Kidney glomerular epithelial cell (primary cell): ENCODE data around the gene NPR3.
"Not testable (repeated sequence)": the region's sequence is repeated elsewhere in the genome, so short reads cannot be mapped to it uniquely, and the experiment has no call there.

Source experiments
- DNase-seq: peaks from one replicate; lab custom pipeline; 2025; lab: John Stamatoyannopoulos, UW

Gene NPR3

DNA sequence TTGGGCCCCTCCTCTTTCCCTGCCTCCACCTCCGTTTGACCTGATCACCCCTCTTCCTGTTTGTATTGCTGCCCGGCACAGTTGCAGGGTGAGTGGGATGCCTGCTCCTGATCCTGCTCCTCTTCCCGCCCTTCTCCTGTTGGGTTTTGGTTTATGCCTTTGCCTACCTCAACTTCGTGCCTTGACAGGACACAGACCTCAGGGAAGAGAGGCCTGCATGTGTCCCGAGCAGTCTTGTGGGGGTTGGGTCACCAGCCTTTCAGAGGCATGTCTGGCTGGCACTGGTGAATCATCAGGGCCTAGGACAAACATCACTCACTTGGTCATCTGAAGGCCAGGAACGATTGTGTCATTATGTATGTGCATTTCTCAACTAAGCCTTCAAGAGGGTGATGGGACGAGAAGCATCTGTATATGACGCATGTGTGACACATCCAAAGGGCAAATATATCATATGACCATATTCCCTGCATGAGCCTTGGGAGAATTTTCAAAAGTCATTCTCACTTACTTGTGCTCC, 56.9 kb downstream of the NPR3 start:
- peak; percentile 32 for DNase-seq

DNA sequence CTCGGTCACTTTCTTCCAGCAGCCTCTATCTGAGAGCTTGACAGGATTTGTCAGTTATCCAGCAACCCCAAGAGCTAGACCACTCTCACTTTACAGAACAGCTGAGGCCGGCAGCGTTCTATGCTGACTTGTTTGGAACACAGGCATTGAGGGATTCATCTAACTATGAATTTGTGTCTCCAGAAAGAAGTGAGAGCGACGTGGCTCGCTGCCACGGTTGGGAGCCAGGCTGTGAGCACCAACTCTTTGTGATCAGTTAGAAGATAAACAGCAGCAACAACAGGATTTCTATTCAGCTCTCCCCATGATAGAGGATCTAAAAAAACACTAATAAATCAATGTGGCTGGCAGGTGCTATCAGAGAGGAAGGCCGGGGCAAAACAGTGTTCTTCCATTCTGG, 58.6 kb downstream of the NPR3 start:
- no peak for DNase-seq

DNA sequence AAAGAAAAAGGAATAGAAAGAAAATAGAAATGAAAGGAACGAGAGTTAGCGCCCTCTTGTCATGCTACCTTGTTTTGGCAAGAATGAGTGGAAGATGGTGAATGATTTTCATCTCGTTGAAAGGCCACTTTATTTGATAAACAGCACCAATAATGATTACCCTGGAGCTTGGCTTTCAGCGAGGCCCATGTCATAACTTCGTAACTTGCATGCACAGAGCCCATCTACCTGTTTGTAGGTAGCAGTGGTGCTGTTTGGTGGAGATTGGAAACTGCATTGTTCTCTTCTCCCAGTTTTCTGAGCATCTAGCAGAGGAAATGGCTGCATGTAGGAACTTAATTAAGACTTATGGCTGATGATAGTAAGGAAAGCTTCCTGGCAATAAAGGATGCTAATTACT, 59.3 kb downstream of the NPR3 start:
- DNase-seq, result no peak

DNA sequence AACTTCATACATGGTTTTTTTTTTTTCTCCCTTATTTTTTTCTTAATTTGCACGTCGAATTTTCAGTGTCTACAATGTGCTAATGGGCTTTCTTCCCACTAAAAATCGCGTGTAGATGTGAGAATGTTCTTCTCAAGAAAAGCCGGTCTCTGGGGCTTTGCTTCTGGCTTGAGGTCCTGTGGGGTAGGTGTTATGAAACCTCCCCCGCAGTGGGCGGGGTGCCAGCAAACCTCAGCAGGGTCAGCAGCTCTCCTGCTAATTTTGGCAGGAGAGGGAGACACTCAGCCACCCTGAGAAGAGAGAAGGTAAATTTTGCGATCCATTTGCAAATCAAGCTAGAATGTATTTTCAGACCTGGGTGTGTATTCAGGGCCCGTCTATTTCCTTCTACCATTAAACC, 59.9 kb downstream of the NPR3 start:
- DNase-seq, result no peak

DNA sequence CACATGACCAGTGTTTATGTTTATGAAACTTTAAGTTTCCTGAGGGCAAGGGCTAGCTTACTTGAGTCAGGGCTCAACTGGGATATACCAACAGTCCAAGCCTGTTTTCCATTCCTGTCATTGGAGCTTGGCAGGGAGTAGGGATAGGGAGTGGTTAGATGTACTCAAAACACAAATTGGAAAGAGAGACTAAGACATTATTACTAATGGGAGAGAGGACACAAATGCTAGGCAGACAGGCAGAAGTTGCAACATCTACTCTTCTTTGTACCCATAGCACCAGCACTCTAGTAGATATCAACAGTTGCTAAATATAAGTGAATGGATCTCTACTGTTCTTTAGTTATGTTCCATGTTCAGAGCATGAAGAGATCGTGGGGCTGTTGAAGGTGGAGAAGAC, 62.8 kb downstream of the NPR3 start:
- no peak for DNase-seq

DNA sequence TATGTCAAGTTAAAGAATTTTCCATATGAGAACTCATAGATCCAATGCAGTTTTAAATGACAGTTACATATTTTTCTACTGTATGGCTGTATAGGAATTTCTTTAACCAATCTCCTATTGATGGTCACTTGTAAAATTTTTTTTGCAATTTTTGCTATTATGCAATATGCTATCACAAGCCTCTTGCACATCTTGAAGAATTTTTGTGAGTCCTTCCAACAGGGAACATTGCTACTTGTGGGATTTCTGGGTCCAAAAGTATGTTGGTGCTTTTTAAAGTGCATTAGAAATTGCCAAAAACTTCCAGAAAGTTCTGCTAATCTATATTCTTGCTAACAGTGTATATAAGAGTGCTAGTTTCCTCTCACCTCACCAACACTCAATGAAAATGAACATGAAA, 65.1 kb downstream of the NPR3 start:
- no peak for DNase-seq

DNA sequence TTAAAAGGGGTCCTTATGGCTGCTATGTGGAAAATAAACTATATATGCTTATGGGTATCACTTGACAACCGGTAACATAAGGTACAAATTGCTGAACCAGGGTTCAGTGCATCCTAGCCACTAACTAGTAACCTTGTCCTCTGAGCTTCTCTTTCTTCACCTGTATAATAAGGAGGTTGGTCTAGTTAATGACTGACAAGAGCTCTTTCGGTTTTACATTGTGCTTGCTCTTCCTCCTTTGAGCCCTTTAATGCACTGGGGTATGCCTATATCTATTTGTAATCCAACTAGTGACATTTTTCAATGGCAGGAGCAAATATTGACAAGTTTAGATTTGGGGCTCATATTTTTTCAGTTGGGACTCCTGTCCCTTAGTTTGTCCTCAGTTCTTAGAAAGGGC, 66.1 kb downstream of the NPR3 start:
- DNase-seq, result no peak

DNA sequence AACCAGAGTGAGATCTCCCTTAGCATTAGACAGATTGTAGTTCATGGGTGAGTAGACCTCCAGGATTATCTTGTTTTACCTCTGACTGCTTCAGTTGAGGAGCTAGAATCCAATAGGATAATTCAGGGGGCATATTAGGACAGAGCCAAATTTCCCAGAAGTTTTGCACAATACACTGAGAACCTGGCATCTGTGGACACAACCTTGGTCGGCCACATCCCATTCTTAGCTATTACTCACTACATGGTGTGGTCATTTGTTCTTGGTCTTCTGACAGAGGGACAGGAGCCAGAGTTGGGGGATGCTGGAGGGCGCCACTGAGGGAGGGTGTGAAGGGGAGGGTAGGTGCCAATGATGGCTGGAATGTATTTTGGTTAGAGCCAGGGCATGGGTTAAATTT, 66.6 kb downstream of the NPR3 start:
- no peak for DNase-seq

DNA sequence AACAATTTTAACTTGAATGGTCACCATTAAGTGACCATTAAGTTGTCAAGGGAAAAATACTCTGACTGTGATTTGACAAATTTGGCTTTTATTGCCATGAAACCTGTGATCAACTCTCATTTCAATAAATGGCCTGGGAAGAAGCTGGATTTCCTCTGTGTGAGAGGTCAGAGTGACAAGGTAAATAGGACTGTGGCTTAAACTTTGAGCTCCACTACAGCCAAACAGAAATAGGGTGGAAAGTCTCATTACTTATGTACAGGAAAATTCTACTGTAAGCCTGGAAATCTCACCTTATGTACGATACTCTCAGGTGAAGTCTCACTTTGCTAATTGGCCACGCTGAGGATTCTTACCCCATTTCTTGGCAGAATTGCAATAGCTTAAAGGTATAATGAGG, 67.3 kb downstream of the NPR3 start:
- DNase-seq, result no peak

DNA sequence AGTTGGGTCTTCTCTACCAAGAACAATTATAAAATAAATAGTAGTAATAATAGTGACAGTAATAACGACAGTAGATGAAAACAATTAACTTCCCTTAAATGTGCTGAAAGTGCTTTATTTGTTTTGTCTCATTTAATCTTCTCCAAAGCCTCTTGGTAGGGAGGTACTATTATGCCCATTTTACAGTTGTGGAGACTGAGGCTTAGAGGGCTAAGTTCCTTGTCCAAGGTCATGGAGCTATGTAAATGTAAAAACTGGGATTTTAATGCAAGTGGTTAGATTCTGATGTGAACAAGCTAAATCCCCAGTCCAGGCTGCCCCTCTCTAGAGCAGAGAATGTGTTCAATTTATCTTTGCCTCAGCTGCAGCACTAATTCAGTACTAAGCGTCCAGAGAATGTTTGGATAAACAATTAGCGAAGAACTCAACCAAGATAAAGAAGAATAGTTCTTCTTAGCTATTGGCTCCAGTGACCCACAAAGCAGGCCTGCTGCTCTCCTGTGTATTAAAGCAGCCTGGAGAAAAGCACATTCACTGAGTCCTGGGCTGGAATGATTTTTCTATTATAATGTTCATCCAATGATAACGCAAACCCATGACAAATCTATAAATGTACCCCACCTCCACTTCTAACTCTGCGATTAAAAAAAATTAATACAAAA, 68.8 kb downstream of the NPR3 start:
- no peak for DNase-seq

DNA sequence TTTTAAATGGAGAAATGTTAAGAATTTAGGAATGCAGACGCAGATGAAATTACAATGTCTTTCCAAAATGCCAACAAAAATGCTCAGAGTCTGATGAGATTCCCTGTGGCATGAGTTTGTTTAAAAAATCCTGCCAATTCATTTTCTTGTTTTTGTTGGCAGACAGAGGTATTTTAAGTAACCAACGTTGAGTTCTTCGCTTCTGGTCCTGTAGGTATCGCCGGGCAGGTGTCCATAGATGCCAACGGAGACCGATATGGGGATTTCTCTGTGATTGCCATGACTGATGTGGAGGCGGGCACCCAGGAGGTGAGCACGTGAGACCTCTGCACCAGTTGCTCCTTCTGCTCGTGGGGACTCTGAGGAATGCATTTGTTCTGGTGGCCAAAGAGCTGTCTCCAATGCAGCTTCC, 69.4 kb downstream of the NPR3 start:
- peak; percentile 59 for DNase-seq

DNA sequence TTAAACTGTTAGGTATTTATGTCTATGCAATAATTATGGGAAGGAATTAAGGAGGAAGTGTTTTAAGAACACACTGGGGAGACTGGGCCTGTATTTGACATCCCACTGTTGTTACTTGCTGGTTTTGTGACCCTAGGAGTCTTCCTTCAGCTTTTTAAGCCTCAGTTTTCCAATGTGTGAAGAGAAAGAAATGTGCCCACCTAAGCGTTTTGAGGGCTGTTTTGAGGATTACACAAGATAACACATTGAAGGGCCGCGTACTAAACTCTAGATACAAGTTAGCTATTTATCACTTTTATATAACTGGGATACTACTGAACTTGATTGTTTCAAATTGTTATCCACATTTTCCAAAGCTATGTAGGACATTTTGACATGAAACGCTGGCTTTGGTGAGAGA, 72.5 kb downstream of the NPR3 start:
- DNase-seq, result no peak

DNA sequence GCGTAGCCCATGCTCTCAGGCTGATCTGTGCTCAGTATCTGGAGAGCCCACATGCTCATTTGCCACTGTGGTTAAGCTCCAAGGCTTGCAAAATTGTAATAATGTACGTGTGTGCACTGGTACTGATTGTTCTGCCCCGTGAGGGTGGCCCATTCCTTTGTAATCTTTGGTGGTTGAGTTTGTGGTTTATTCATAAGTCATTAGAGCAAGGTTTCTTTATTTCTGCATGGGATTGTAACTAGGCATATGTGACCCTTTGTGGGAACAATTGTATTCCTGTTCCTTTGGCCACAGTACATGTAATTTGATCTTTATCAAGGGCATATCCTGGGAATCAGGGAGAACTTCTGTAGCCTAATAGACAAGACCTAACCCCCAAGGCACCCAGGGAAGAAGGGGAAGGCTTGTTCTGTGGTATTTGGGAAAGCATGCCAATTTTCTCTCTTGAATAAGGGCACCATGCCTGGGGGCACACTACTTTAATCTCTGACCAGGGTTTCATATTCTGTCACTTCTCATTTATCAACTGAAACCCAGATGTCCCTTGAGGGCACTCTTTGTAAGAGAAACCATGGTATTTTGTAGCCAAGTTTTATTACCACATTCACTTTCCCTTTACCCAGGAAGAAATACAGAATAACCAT, 74.6 kb downstream of the NPR3 start:
- DNase-seq, result peak; percentile 27

DNA sequence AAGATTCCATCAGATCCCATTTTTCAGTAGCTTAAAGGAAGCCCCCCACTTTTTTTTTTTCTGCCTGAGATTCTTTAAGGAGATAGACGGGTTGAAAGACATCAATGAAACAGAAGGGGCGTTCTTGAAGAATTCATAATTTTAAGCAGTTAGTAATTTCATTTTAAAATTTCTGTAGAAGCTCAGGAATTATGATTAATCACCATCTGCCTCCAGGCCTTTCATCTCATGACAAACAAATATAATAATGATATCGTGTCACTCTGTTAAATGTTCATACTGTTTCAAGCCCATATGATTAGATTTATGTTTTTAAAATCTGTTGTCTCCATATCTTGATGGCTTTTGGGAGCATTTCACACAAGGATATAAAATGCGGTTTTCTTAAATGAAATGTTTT, 75.2 kb downstream of the NPR3 start:
- DNase-seq, result no peak

DNA sequence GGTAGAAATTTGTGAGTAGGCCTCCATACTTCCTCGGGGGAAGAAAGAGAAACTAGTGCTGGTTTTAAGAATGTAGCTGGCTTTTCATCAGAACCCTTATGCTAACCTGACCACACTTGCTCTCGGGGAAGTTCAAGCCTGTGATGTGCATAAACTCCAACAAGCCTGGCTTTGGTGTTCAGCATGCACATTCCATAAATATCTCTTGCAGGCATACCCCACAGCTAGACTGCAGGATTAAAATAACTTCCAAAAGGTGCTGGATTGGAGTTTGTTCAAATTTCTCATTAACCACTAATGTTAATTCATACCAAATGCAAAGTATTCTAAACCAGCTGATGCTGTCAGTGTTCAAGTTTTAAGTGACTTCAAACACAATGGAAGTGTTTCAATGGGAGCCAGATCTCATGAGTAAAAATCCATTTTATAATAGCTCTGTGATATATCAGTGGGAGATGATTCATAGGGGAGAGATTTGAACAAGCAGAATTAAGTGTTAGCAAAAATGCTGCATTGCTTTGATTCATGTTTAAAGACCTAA, 79.4 kb downstream of the NPR3 start:
- no peak for DNase-seq

DNA sequence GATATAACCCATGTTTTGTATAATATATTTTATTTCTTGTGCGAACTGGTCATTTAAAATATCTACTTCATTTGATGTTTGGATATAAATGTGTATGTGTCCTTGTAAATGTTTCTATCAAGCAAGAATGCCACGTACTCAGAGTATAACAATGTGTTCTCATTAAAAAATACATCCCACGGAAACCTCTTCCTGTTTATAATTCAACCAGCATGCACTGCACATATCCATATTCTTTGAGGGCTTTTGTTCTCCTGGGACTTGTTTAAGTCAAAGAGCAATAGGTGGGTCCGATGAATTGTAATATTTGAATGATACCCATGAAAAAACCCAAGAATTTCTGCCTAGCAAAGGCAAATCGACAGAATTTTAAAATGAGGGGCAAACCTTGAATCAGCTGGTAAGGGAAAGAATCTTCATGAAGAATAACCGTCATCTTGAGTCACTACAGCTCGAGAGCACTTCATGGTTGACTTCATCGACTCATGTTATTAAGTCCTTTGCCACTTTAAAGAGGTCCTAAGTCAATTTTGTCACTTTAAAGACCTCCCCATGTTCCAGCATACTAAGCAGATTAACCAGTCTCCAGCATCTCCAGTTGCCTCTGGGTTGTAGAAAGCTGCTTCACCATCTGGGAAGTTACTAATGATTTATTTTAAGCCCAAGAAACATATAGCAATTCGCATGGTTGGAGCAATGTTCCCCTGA, 80.6 kb downstream of the NPR3 start:
- no peak for DNase-seq

DNA sequence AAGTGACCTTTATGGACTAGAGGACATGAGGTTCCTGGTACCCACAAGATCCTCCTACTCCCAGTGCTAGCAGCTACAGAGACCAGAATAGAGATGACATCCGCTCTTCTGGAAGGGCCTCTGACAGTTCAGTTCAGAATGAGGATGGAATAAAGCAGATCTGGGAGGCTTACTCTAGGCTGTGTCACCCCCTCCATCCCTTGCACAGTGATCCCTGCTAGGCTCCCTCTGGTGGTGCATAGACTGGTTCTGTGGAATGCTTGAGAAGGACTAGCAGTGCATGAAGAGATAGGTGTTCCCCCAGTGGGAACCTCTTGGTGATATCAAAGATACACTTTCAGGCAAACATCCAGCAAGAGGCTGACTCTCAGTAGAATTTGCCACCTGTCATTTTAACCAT, 83.0 kb downstream of the NPR3 start:
- DNase-seq, result no peak

DNA sequence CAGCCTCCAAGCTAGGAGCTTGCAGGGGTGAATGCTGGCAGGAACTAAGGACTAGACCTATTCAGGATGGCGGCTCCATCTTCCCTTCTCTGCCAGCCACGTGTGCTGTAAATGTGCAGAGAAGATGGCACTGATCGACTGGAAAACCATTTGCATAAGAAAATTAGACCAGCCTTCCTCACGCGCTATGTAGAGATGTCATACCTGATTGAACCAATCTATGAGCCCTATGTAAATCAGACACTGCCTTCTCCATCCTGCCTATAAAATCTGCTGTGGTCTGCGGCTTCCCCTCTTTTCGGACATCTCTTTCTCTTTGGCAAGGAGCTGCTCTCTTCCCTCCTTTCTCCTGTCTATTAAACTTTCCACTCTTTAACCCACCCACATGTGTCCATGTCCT, 91.6 kb downstream of the NPR3 start:
- no peak for DNase-seq

DNA sequence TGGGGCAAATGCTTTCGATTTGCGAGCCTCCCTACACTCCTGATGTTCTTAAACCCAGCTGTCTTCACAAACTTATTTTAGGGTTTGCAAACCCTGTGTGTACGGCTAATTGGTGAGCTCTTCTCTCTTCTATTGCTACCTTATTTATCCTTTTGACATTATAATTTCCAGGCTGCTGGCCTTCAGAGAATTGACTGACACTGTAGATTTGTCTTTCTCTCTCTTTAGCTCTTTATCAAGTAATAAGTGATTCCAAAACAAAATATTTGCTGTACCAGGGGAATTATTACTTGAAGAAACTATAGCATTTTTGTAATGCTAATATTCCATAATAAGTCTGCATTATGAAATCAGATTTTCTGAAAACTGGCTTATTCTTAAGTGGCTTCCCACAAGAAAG, 92.5 kb downstream of the NPR3 start:
- no peak for DNase-seq

DNA sequence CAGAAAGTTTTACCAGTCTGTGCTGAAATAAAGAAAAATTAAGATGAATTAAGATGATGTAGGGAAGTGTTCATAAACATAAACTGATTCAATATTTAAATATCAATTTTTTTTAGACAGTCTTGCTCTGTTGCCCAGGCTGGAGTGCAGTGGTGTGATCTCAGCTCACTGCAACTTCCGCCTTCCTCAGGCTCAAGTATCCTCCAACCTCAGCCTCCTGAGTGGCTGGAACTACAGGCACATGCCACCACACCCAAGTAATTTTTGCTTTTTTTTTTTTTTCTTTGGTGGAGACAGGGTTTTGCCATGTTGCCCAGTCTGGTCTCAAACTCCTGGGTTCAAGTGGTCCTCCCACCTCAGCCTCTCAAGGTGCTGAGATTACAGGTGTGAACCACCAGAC, 94.3 kb downstream of the NPR3 start:
- not testable (repeated sequence) for DNase-seq

DNA sequence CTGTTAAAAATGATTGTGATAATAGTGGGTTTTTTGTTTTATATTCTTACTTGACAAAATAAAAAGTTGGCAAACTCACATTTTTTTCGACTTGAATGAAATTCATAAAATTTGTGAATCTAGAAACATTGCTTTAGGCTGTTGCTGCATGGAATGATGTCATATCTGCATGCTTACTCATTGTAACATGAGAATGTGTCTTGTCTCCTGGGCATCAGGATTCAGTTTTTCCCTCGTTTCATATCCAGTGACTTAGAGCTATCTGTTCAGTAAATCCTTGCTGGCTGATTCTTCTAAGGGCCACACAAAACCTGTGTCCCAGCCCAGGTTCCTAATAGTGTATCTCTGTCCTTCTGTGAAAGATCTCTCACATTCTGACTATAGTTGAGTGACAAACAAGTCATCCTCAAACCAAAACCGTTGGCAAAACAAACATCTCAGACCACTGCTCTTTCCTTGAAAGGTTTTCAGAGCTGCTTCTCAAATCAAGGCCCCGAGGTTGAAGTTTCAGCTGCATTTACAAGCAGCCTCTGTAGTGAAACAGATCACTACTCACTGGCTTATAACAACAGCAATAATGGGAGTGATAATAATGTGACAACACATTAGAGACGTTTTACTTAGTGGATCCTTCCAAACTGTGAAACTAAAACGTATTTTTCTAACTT, 95.0 kb downstream of the NPR3 start:
- DNase-seq, result peak; percentile 73

DNA sequence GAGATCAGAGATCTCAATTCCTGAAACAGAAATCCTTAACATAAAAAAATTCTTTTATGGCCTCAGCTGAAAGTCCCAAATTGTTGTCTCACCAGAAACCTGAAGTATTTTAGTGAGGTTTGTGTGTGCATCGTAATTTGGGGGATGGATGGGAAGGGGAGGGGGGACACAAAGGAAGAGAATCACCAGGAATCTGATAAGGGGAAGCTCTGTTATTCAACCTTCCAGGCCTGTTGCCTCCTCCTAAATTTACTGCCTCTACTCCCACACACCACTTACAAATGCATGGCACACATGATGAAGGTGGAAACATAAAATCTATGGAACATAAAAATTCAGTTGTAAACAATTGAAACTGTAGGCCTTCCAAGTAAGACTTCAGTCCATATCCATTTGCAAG, 97.7 kb downstream of the NPR3 start:
- no peak for DNase-seq

DNA sequence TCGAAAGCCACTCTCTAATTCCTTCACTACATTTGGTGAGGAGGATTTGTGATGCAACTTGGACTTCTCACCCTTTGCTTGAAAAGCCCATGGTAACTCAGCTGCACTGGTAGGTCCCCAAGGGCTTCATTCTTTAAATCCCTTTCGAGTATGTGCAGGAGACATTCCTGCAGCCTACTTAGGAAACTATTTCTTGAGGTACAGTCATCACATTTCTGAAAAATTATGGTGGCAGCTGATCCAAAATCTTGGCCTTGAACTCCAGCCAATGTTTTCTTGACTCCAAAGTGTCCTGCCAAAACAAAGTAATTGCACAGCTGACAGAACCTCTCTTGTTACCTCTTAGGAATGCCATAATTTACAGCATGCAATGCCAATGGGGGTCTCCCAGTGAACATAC, 99.7 kb downstream of the NPR3 start:
- DNase-seq, result peak; percentile 48
